HepG2 (cell line): Measurements from ENCODE around the gene COQ4. TPM values are rescaled to one million over a fixed set of nuclear protein-coding genes. Genes with fewer than 3 reads are reported as not detected.

Experiments
- ARID4A ChIP-seq: sonication (generic); formaldehyde crosslinking; IDR thresholded peaks from 2 replicates; pipeline ENCODE4 v1.5.0; 2020; ENCODE audit warnings: mild to moderate bottlenecking, missing genetic modification reagents, borderline replicate concordance
- EZH2 ChIP-seq: conservative IDR thresholded peaks from 2 replicates; pipeline ENCODE4 v1.6.1; 2012; ENCODE audit warnings: mild to moderate bottlenecking, low read depth, low read length, moderate library complexity
- GPBP1L1 ChIP-seq: sonication (generic); formaldehyde crosslinking; IDR thresholded peaks from 2 replicates; pipeline ENCODE4 v1.5.0; 2020; ENCODE audit warnings: mild to moderate bottlenecking, missing genetic modification reagents
- HDAC6 ChIP-seq: fragments of 200-600 bp; sonication (generic); IDR thresholded peaks from 2 replicates; pipeline ENCODE4 v1.7.0; 2017; ENCODE audit warnings: mild to moderate bottlenecking, antibody characterized with exemption, low read length, low read depth
- PAWR ChIP-seq: sonication (generic); formaldehyde crosslinking; IDR thresholded peaks from 2 replicates; pipeline ENCODE4 v1.4.0; 2020; ENCODE audit warnings: missing genetic modification reagents, mild to moderate bottlenecking, borderline replicate concordance
- STAT6 ChIP-seq: sonication (generic); formaldehyde crosslinking; IDR thresholded peaks from 2 replicates; pipeline ENCODE4 v1.4.0; 2020; ENCODE audit warnings: missing genetic modification reagents, mild to moderate bottlenecking, borderline replicate concordance
- ZBED4 ChIP-seq: sonication (generic); formaldehyde crosslinking; IDR thresholded peaks from 2 replicates; pipeline ENCODE4 v1.4.0; 2020; ENCODE audit warnings: missing genetic modification reagents, borderline replicate concordance
- ZMAT5 ChIP-seq: sonication (generic); formaldehyde crosslinking; IDR thresholded peaks from 2 replicates; pipeline ENCODE4 v1.5.0; 2020; ENCODE audit warnings: mild to moderate bottlenecking, low read depth, missing genetic modification reagents, borderline replicate concordance
- ZNF12 ChIP-seq: sonication (generic); formaldehyde crosslinking; IDR thresholded peaks from 2 replicates; pipeline ENCODE4 v1.5.0; 2020; ENCODE audit warnings: missing genetic modification reagents
- ZNF354B ChIP-seq: sonication (generic); formaldehyde crosslinking; IDR thresholded peaks from 2 replicates; pipeline ENCODE4 v1.8.0; 2022; ENCODE audit warnings: mild to moderate bottlenecking, missing genetic modification reagents
- ZNF570 ChIP-seq: sonication (generic); formaldehyde crosslinking; IDR thresholded peaks from 2 replicates; pipeline ENCODE4 v1.4.0; 2020; ENCODE audit warnings: mild to moderate bottlenecking, missing genetic modification reagents, borderline replicate concordance
- ZNF781 ChIP-seq: sonication (generic); formaldehyde crosslinking; IDR thresholded peaks from 2 replicates; pipeline ENCODE4 v1.5.1; 2020; ENCODE audit warnings: borderline replicate concordance, mild to moderate bottlenecking, missing genetic modification reagents; ENCODE audit errors: not compliant biosample characterization
- ZNF782 ChIP-seq: sonication (generic); formaldehyde crosslinking; IDR thresholded peaks from 2 replicates; pipeline ENCODE4 v1.4.0; 2020; ENCODE audit warnings: missing genetic modification reagents, mild to moderate bottlenecking, borderline replicate concordance
- ZNF883 ChIP-seq: sonication (generic); formaldehyde crosslinking; IDR thresholded peaks from 2 replicates; pipeline ENCODE4 v1.5.1; 2020; ENCODE audit warnings: mild to moderate bottlenecking, missing genetic modification reagents; ENCODE audit errors: not compliant biosample characterization
- polyA plus RNA-seq, 8 experiments: library from polyadenylated mRNA; depleted of rRNA in 3 of 8; stranded (reverse) in 7 of 8; unstranded in 1 of 8; fragments of >200 nt; fragmentation: Illumina TruSeq in 4 of 8; extraction: Trizol in 4 of 8; gene quantifications; 2 replicates each; pipeline versions ENCODE4 v1.2.1 to v1.2.3, GENCODE V29; 2011 to 2016; ENCODE audit warnings: low read depth in 4 of 8, missing spikeins in 1 of 8, mixed read lengths in 1 of 8; ENCODE audit not compliant: insufficient read depth in 1 of 8
- total RNA-seq, 5 experiments: library from RNA; depleted of rRNA; stranded (reverse); fragments of >200 nt; fragmentation: Illumina TruSeq; extraction: Trizol; gene quantifications; 2 replicates each; pipeline ENCODE4 v1.2.3, GENCODE V29; 2016; ENCODE audit warnings: low read depth in 1 of 5

Gene COQ4
- total and polyA plus RNA-seq, 2 of the 13 experiments (the other 11 are each of a cell fraction or from before 2014, with no cell fraction given) = 26.1 to 36.0 TPM

GRCh38 chr9:128322404-128323211 is at the start of gene COQ4, which contains the start of gene TRUB2 (continued):
- peak; percentile 98 for TF ChIP-seq ARID4A (CRISPR knock-in tag)
- no peak for TF ChIP-seq GPBP1L1 (CRISPR knock-in tag)
- TF ChIP-seq PAWR (CRISPR knock-in tag) = no peak
- TF ChIP-seq ZBED4 (CRISPR knock-in tag) = no peak
- TF ChIP-seq ZNF883 (CRISPR knock-in tag) = no peak
- peak; percentile 82 for TF ChIP-seq ZNF781 (CRISPR knock-in tag)
- TF ChIP-seq ZNF12 (CRISPR knock-in tag) = peak; percentile 26; the same call in 1 of the 2 replicates
- TF ChIP-seq ZNF782 = 0 out of 2 replicates have a peak, but pooled peaks have one; percentile 42
- no peak for TF ChIP-seq EZH2
- TF ChIP-seq ZNF570 (CRISPR knock-in tag) = 0 out of 2 replicates have a peak, but pooled peaks have one; percentile 40
- no peak for TF ChIP-seq ZMAT5
- TF ChIP-seq ZNF354B (CRISPR knock-in tag) = 0 out of 2 replicates have a peak, but pooled peaks have one; percentile 22
- TF ChIP-seq STAT6 (CRISPR knock-in tag) = peak; percentile 48; the same call in 1 of the 2 replicates
- no peak for TF ChIP-seq HDAC6
